UCSD-AML1 (cell line): ENCODE data around the gene LTBP1.

Experiments used
- DNase-seq: peaks from one replicate; lab custom pipeline; 2025; ENCODE audit not compliant: unreplicated experiment; lab: John Stamatoyannopoulos, UW

LTBP1 gene

DNA sequence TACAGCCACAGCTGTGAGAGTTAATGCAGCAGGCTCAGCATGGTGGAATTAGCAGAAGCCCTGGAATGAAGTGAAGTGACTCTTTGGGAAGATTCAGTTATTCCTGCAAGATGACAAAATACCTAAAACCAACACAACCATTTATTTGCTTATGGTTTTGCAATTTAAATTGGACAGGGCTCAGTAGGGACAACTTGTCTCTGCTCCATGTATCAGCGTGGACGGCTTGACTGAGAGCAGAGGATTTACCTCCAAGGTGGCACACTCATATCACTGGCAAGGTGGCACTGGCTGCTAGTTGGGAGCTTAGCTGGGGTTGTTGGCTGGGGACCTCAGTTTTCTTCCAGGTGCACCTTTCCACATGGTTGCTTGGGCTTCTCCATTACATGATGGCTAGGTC lies 58.3 kb downstream of the LTBP1 start:
- no peak for DNase-seq

DNA sequence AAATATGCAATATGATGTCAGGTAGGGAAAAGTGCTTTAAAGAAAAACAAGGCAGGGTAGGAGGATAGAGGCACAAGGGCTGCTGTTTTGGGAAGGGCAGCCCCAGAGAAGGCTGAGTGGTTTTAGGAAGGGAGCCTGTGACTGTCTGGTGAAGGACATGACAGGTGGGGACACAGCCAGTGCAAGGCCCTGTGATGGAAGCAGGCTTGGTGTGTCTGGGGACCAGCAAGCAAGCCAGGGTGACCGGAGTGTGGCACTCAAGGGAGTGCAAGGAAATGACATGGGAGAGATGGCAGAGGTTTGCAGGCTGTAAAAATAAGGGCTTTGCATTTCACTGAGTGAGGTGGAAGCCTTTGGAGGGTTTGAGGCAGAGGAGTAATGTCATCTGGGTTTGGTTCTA lies 62.0 kb downstream of the LTBP1 start:
- no peak for DNase-seq

DNA sequence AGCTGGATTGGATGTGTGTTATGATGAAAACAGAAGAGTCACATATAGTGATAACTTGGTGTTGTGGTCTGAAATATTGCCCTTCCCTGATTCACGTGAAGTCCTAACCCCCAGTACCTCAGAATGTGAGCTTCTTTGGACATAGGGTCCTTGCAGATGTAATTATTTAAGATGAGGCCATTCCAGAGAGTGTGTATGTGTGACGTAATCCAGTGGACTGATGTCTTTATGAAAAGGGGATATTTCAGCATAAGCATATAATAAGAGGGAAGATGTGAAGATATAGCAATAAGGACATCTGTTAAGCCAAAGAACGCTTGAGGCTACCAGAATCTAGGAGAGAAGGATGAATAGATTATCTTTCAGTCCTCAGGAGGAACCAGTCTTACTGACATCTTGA lies 62.5 kb downstream of the LTBP1 start:
- DNase-seq, result no peak

DNA sequence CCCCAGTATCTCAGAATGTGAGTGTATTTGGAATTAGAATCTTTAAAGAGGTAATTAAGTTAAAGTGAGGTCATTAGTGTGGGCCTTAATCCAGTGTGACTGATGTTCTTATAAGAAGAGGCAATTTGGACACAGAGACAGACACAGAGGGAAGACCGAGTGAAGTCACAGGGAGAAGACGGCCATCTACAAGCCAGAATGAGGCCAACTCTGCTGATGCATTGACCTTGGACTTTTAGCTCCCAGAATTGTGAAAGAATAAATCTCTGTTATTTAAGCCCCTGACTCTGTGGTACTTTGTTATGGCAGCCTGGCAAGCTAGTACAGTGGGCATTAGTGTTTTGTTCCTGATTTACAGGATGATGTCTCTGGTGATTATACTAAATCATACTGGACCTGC lies 64.6 kb downstream of the LTBP1 start:
- DNase-seq, result no peak

DNA sequence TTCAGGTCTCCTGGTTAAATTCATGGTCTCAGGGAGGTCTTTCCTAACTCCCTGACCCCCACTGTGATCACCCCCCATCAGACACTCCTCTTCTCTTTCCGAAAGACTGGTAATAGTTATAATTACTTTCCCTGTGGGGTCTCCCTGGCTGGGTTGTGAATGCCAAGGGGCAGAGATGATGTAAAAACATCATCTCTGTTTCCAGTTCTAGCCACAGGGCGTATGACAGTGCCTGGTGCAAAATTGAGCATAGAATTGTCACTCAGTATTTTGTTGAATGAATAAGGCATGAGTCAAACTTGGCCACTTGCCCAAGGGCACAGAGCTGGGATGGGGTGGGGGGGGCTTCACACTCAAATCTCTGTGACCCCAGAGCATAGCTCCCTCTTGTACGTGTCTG lies 65.2 kb downstream of the LTBP1 start:
- no peak for DNase-seq

DNA sequence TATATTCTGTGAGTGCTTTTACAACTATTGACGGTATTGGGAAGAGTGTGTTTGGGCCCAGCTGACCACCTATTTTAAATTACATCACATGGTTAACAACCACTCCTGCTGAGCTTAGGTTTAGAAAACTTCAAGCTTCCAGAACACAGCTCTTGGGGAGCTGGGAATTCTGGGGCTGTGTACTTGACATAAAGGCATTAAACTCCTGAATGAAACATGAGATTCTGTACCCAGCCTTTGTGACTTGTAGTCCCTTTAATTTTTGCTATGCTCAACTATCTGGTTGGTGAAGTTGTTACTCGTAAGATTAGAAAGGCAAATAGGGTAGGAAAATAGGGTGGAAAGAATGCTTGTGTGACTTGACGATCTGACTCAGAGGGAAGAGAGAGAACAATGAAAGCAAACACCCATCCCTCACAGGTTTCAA lies 66.9 kb downstream of the LTBP1 start:
- DNase-seq, result no peak

DNA sequence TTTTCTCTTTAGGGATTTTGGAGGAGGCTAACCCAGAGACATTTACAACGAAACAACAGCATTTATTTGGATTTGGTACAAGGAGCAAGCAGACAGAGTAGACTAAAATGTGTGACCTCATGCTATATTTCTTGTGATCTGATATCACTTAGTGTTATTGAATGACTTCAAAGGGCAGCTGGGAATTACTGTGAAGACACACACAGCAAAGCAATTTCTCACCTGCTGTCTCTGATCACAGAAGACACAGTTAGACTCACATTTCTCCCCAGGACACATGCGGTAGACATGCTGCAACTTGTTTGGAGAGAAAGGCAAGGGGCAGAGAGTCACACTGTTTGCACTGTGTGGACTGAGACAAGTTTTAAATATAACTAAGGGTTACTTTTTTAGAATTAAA lies 67.5 kb downstream of the LTBP1 start:
- DNase-seq, result no peak

DNA sequence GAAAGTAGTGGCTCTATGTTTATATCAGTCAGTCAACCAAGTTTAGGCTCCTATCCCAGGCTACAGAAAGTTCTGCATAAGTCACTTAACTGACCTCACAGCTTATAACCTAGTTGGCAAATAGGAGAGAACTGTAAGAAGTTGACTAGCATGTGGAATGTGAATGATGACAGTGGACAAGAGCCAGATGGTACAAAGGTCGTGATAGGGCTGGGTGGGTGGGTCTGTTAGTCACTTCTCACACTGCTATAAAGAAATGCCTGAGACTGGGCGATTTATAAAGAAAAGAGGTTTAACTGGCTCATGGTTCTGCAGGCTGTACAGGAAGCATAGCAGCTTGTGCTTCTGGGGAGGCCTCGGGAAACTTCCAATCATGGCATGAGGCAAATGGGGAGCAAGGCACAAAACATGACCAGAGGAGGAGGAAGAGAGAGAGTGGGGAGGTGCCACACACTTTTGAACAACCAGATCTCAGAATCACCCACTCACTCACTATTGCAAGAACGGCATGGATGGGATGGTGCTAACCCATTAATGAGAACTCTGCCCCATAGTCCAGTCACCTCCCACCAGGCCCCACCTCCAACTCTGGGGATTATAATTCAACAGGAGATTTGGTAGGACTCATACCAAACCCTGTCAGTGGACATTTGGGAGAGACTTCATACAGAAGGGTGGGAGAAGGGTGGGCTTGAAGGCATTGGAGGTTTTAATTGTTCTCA lies 68.8 kb downstream of the LTBP1 start:
- no peak for DNase-seq

DNA sequence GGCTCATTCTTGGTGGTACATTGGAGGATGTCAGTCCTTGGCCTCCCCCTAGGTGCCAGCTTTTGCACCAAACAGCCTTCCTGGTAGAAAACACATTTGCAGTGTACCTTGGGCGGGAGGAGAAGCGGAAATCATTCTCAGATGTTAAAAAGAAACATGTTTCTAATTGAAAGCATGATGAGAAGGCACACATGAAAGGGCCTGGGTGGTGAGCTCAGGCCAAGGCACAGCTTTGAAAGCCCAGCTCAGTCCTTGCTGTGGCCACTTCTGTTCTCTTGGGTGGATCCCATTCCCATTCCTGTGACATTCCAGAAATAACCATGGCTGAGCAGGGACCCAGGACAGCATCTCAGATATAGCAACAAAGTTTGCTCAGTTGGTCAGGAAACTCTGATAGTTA lies 71.5 kb downstream of the LTBP1 start:
- no peak for DNase-seq

DNA sequence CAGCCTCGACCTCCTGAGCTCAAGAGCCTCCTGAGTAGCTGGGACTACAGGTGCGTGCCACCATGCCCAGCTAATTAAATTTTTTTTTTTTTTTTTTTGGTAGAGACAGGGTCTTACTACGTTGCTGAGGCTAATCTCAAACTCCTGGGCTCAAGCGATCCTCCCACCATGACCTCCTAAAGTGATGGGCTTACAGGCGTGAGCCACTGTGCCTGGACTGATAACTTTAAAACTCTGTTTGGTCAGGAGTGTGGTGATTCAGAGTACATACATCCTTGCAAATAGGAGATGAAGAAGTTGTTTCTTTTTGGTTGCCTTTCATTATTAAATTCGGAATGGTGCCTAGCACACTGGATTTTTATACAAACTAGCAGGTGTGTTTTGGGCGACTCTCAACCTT lies 73.0 kb downstream of the LTBP1 start:
- DNase-seq, result no peak

DNA sequence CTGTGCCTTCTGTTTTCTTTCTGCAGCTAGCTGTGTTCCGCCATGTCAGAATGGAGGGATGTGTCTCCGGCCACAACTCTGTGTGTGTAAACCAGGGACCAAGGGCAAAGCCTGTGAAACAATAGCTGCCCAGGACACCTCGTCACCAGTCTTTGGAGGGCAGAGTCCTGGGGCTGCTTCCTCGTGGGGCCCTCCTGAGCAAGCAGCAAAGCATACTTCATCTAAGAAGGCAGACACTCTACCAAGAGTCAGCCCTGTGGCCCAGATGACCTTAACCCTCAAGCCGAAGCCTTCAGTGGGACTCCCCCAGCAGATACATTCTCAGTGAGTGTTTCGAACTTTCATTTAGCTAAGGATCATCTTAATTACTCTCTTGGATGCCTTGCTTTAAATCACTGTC lies 74.1 kb downstream of the LTBP1 start:
- DNase-seq, result peak; percentile 18

DNA sequence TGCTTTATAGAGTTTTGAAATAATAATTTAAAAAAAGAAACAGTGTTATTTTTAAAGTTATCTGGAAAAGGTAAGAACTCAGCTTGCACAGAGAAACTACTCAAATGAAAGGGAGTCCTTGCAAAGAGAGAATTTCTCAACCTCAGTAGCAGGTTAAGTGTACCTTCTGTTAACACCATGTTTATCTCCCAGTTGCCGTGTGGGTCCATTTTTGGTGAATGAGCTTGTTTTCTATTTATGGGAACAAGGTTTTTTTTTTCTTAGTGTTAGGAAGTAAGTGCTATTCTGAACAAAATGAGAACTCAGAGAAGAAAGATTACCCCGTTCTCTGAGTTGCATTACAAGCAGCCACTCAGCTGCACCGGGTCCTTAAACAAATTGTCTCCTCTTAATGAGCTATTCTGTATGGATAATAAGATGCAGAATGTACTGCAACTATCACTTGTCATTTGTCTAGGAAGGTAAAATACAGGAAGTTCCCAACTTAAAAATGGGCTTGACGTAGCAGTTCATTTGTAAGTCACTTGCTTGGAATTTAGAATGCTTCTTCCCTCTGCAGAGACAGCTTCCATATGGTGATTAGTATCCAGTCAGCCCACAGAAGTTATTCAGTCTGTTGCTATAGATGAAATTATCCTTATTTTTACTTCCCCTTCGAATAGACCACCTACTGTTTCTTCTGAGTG lies 74.9 kb downstream of the LTBP1 start:
- DNase-seq, result no peak

DNA sequence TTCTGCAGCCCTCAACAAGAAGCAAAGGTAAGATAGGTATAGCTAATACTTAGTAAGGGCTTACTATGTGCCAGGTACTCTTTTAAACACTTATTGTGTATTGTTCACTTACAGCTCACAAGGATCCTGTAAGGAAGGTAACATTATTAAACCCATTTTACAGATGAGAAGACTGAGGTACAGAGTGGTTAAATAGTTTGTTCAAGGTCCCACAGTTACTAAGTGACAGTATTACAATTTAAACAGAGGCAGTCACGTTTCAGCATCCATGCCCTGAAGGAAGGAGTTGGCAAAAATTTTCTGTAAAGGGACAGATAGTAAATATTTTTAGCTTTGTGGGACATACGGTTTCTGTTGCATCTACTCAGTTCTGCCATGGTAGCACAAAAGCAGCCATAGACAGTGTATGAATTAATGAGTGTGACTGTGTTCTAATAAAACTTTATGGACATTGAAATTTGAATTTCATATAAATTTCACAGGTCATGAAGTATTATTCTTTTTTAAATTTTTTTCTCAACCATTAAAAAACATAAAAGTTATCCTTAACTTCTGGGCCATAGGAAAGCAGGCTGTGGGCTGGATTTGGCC lies 75.7 kb downstream of the LTBP1 start:
- DNase-seq, result no peak

DNA sequence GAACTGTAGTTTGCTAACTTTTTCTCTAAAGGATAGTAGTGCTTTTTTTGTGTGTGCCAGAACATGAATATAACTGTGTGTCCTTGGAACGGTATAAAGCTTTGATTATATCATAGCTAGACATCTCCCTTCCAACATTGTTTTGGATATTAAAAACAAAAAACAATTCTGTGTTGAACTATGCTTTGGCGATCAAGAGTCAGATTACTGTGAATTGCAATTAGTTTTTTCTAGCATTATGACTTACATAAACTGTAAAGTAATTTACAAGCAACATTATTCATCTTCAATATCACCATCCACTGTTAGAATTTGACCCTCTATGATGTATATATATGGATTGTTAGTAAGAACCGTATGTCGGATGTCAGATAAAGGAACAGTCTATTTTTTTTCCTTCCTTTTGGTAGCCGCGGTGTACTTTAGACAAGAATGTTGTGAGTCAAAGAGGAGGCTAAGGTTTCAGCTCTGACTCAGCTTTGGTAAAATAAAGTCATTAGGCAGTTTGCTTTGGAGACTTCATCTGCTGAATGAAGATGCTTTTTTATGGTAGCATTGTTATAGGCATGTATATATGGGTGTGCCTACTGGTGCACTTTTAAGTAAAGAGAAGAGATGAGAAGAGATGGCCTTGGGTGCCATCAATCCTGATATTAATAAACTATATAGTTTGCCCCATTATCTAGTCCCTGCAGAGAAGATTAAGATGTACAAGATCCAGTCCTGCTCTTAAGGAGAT lies 76.4 kb downstream of the LTBP1 start:
- no peak for DNase-seq

DNA sequence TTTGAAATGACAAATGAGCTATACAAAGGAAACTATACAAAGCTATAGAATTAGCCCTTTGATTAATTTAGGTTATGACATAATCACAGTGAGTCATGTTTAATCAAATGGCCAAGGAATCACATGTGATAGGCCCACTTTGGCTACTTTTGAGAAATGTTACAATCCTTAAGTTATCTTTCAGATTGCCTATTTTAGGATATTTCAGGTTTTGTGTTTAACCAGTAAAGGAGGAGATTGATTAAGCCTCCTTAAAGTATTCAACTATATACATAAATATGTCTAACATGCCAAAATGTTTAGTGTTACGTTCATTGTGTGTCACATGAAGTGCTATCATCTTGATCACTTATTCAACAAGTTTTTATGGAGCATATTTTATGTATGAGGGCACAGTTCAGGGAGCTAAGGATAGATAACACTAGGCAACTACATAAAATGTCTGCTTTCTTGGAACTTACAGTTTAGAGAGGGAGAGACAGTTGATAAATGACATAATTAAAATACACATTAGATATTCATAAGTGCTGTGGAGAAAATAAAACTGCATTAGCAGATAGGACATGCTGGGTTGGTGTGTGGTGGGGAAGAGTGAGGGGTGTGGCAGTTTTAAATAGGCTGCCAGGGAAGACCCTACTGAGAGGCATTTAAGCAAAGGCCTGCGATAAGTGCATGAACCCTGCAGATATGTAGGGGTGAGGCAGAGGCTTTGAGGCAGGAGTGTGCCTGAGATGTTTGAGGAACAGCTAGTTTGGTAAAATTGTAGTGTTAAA lies 77.2 kb downstream of the LTBP1 start:
- no peak for DNase-seq

DNA sequence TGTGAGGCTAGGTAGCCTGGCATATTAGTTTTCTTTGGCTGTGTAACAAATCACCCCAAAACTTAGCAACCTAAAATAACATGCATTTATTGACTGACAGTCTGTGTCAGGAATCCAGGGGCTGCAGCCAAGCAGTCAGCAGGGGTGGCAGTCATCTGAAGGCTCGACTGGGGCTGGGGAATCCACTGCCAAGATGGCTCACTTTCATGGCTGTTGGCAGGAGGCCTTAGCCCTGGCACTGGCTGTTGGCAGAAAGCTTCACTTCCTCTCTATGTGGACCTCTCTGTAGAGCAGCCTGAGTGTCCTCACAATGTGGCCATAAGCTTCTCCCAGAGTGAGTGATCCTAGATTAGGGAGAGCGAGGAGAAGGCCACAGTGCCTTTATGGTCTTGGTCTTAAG lies 78.0 kb downstream of the LTBP1 start:
- DNase-seq, result no peak

DNA sequence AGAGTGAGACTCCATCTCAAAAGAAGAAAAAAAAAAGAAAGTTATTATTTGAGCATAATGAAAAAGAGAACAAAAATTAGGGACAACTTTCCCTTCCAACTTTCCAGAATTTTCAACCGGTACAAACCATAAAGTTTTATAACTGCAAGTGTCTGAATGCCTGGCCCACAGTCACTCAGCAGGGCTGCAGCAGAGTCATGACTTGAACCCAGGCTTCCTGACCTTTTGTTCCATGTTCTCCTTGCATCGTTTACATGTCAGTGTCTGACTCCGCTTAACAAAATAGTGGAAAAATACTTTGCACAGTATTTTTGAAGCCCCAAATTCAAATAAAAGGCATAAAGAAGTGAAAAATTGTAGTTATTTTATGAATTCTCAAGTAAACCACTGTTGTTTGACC lies 82.7 kb downstream of the LTBP1 start:
- DNase-seq, result no peak

DNA sequence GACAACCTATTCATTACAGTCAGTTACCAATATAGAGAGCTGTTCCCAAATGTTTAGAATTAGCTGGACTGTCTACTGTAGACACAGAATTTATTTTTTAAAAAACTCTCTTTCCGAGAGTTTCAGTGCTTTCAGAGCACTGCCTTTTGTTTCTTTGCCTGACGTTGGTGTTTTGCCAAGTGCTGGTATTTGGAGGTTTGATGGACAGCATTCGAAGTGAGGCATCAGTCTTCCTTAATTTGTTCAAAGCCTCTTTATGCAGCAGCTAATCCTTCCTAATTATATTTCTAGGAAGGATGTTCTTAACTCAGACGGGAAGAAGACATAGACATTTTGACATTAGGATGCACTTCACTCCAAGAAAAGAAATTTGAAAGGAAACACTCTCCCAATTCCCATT lies 83.2 kb downstream of the LTBP1 start:
- DNase-seq, result no peak

DNA sequence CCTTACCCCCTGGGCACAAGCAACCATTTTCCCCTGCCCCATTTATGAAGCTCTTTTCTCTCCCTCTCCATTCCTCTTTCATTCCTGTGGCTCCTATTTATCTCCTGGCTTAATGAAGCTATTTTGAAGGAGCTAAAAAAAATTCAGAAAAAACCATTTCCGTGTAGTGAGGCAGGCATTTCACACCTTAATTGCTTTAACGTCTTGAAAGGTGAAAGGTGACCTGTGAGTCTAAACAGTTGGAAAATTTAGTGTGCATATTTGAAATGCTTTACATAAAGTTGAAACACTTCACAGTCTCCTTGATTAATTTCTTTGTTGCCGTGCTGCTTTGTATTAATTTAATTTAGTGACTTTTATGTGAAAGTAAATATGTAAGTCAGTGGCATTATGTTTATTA lies 83.6 kb downstream of the LTBP1 start:
- no peak for DNase-seq

DNA sequence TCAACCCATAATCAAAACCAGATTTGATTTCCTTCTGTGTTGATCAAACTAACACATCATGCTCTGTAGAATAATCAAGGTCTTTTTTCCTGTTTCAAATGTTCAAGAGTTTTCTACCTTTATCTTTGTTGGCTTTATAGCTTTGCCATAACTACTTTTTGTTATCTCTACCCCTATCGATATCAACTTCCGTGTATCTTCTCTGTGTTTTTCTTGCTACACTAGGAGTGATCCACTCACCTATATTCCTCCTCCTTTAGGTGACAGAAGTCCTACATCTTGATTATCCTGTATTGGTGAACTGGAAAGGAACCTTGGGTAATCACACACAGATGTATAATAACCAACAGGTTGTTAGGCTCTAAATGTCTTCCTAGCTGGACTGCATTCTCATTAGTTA lies 85.5 kb downstream of the LTBP1 start:
- no peak for DNase-seq

DNA sequence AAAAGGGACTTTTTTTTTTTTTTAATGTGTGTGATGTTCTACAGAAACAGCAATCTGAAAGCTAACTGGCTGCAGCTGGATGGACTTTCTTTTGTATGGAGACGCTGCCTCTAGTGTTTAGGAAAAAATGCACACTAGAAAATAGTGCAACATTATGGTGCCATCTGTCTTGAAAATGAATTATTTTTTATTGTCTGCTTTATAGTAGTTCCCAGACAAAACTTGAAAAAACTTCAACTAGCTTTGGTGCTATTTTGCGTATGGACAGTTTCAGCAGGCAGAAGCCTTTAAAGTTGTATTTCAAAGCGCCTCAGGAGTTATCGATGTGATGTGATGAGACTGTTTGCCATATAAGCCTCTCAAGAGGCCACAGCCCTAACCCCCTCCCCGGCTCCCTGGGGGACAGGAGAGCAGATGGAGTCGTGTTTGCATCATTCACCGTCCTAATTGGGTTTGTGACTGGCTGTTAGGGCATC lies 86.9 kb downstream of the LTBP1 start:
- no peak for DNase-seq
